ENCODE data around the gene LRR1. TPM values are rescaled to one million over a fixed set of nuclear protein-coding genes. Genes with fewer than 3 reads are reported as not detected.

Gene LRR1
- total RNA-seq, 2 donors from 2014 or later: 6.2 to 7.4 TPM

Other genes with a start within 250 kb of the LRR1 start
- 1,000 to 10,000 TPM in 1 of 2 donors, 100 to 1,000 TPM in 1; 895 to 1,080 TPM for gene RPS29, start 12.6 kb upstream of the LRR1 start, total RNA-seq
- gene RPL36AL, start 21.7 kb downstream of the LRR1 start, total RNA-seq: 100 to 1,000 TPM; 131 to 149 TPM
- 10 to 100 TPM; 16.6 to 24.7 TPM for gene MGAT2, start 21.9 kb downstream of the LRR1 start, total RNA-seq
- 1 to 10 TPM; 4.9 to 7.0 TPM for gene DNAAF2, start 36.3 kb downstream of the LRR1 start, total RNA-seq
- 1 to 10 TPM; 1.0 to 1.2 TPM for gene POLE2, start 89.3 kb downstream of the LRR1 start, total RNA-seq
- 10 to 100 TPM in 1 of 2 donors, 1 to 10 TPM in 1; 6.5 to 11.8 TPM for gene KLHDC1, start 94.2 kb downstream of the LRR1 start, total RNA-seq
- gene KLHDC2, start 169.2 kb downstream of the LRR1 start, total RNA-seq: 10 to 100 TPM; 54.8 to 67.1 TPM

All from left cardiac atrium (tissue), 2 donors.